Hematopoietic multipotent progenitor cell treated with erythropoietin and hydrocortisone succinate and interleukin-3 and kit ligand, for 4 days (in vitro differentiated cells): ENCODE data around the gene SEMA4G.

ENCODE experiments used
- DNase-seq: peaks from one replicate; pipeline ENCODE4 v3.0.0-alpha.2; 2015

The SEMA4G gene

DNA sequence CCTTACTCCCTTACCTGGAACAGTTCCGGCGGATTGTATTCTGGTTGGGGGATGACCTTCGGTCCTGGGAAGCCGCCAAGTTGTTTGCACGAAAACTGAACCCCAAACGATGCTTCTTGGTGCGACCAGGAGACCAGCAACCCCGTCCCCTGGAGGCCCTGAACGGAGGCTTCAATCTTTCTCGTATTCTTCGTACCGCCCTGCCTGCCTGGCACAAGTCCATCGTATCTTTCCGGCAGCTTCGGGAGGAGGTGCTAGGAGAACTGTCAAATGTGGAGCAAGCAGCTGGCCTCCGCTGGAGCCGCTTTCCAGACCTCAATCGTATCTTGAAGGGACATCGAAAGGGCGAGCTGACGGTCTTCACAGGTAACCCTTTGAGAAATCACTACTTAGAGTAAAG, 19.8 kb downstream of the SEMA4G start:
- no peak for DNase-seq

- DNase-seq: peak; percentile 40
These were observed 24.8 kb downstream of the SEMA4G start for GRCh38 chr10:100993986-100994708.

GRCh38 chr10:100995181-100995580, 25.9 kb downstream of the SEMA4G start:
- no peak for DNase-seq

- peak; percentile 59 for DNase-seq
These were observed 27.5 kb downstream of the SEMA4G start for GRCh38 chr10:100996678-100997359.

GRCh38 chr10:100997360-100998182, 28.3 kb downstream of the SEMA4G start:
- DNase-seq: peak; percentile 87

- peak; percentile 94 for DNase-seq
These were observed 29.1 kb downstream of the SEMA4G start for GRCh38 chr10:100998183-100998990.

DNA sequence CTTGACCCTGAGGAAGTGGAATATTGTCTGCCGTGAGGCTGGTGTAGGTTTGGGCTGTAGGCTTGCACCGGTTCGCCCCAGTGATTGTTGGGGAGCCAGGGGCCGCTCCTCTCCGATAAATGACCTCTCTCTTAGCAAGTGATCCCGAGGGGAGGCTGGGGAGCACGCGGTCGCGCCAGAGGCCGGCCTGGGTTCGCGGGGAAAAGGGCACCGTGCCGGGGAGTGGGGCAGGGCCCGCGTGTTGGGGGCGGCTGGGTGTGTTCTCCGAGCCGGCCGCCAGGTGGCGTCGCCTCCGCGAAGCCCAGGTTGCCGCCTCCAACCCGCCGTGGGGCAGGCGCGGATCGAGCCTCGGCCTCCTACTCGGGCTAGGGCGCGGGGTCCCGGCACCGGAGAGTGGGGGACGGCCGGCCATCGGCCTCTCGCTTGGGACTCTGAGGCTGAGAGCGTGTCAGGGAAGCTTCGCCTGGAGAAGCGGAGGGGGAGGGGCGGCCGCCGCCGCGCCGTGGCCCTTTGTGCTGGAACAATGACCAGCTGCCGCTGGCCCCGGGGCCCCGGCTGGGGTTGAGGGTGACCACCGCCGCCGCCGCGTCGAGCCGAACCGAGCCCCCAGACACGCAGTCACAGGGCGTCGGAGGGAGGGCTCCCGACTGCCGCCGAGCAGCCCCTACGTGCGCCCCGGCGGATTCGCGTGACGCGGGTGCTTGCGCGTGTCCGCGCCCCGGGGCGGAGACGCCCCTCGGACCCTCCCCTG, 29.9 kb downstream of the SEMA4G start:
- DNase-seq: peak; percentile 87

DNA sequence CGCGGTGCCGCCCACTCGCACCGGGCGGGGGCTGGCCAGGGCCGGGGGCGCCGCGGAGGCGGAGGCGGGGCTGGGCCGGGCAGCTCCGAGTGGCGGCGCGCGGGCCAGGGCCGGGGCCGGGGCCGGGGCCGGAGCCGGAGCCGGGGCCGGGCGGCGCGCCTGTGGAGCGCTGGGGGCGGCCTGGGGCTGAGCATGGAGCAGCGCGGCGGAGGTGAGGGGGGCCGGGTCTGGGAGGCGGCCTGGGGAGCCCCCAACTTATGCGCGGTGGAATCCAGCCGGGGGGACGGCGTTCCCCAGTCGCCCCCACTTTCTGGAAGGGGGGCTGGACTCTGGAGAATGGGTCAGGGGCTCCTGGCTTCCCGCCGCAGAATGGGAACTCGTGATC, 30.4 kb downstream of the SEMA4G start, which contains the start of gene LZTS2:
Gene LZTS2 (plus strand): TSS at position 67 of the 385 bp plus-strand sequence. CDS start 2,731 bp downstream, outside the sequence.
- no peak for DNase-seq

- DNase-seq: peak; percentile 49
These were observed 31.0 kb downstream of the SEMA4G start for GRCh38 chr10:101000127-101000914.

- DNase-seq: peak; percentile 52
These were observed 31.8 kb downstream of the SEMA4G start for GRCh38 chr10:101000915-101001658.

GRCh38 chr10:101001659-101002035, 32.3 kb downstream of the SEMA4G start:
- DNase-seq: no peak

DNA sequence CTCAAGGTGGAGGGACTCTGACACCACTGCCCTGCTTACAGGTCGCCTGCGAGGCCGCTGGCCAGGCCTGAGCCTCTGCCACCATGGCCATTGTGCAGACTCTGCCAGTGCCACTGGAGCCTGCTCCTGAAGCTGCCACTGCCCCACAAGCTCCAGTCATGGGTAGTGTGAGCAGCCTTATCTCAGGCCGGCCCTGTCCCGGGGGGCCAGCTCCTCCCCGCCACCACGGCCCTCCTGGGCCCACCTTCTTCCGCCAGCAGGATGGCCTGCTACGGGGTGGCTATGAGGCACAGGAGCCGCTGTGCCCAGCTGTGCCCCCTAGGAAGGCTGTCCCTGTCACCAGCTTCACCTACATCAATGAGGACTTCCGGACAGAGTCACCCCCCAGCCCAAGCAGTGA, 33.2 kb downstream of the SEMA4G start:
- DNase-seq: no peak

GRCh38 chr10:101003639-101004206, 34.4 kb downstream of the SEMA4G start:
- no peak for DNase-seq

DNA sequence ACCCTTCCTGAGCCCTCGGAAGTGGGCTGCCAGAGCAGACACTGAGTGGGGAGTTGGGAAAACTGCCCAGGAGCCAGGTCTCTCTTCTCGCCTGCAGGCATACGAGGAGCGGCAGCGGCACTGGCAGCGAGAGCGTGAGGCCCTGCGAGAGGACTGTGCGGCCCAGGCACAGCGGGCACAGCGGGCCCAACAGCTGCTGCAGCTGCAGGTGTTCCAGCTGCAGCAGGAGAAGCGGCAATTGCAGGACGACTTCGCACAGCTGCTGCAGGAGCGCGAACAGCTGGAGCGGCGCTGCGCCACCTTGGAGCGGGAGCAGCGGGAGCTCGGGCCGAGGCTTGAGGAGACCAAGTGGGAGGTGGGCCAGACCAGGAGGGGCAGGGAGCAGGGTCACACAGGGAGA, 36.1 kb downstream of the SEMA4G start:
- DNase-seq: no peak

GRCh38 chr10:101005869-101006567, 36.7 kb downstream of the SEMA4G start:
- DNase-seq: no peak

DNA sequence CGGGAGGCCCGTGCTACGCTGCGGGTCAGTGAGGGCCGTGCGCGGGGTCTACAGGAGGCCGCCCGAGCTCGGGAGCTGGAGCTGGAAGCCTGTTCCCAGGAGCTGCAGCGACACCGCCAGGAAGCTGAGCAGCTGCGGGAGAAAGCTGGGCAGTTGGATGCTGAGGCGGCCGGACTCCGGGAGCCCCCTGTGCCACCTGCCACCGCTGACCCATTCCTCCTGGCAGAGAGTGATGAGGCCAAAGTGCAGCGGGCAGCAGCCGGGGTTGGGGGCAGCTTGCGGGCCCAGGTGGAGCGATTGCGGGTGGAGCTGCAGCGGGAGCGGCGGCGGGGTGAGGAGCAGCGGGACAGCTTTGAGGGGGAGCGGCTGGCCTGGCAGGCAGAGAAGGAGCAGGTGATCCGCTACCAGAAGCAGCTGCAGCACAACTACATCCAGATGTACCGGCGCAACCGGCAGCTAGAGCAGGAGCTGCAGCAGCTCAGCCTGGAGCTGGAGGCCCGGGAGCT, 37.3 kb downstream of the SEMA4G start:
- DNase-seq: no peak

DNA sequence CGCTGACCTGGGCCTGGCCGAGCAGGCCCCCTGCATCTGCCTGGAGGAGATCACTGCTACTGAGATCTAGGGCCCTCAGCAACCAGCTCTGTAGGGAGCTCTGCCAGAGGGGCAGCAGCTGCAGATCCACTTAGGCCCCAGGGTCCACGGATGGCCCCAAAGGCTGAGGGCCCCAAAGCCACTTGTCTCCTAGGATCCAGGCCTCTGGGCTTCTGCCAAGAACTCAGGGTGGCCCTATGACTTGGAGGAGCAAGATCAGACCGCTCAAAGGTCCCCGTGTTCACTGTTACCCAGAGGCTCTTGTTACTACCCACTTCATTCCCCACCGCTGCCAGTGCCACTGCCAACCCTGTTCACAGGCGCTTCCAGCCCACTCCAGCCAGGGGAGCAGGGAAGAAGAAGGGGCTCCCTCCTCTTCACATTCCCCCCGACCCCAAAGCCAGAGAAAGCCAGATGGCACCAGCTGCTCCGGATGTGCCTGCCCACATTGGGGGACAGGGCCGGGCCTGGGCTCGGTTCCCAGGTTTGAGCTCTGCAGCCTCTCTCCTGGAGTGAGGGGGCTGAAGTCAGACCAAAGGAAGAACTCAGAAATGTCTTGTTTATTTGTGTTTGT, 37.9 kb downstream of the SEMA4G start:
- DNase-seq: no peak
